GM18867 (cell line): ENCODE data around the gene SLC25A34.
"Not testable (repeated sequence)": the region's sequence is repeated elsewhere in the genome, so short reads cannot be mapped to it uniquely, and the experiment has no call there.

Experiments
- ATAC-seq: cut with Tn5 transposase; IDR thresholded peaks from one replicate; pipeline ENCODE4 v1.9.1; 2021; ENCODE audit warnings: mild to moderate bottlenecking, moderate library complexity; ENCODE audit not compliant: unreplicated experiment

The SLC25A34 gene

GRCh38 chr1:15736038-15736891, at the start of gene SLC25A34:
Gene SLC25A34 (plus strand): TSS chr1:15736258. CDS start chr1:15736486, 228 bp downstream.
- ATAC-seq: no peak

GRCh38 chr1:15687446-15687845, 48.6 kb upstream of the SLC25A34 start:
- ATAC-seq: no peak

GRCh38 chr1:15690317-15690716, 45.7 kb upstream of the SLC25A34 start:
- ATAC-seq: no peak

- ATAC-seq: no peak
Observed at GRCh38 chr1:15691434-15692032, 44.5 kb upstream of the SLC25A34 start.

- ATAC-seq: no peak
Observed at GRCh38 chr1:15692121-15692682, 43.9 kb upstream of the SLC25A34 start.

GRCh38 chr1:15693371-15693770, 42.7 kb upstream of the SLC25A34 start:
- no peak for ATAC-seq

GRCh38 chr1:15696956-15697521, 39.0 kb upstream of the SLC25A34 start:
- peak; percentile 92 for ATAC-seq

GRCh38 chr1:15698201-15698600, 37.9 kb upstream of the SLC25A34 start:
- no peak for ATAC-seq

- not testable (repeated sequence) for ATAC-seq
Observed at GRCh38 chr1:15699321-15699720, 36.7 kb upstream of the SLC25A34 start.

- no peak for ATAC-seq
Observed at GRCh38 chr1:15700508-15700907, 35.5 kb upstream of the SLC25A34 start.

- ATAC-seq: no peak
Observed at GRCh38 chr1:15701784-15702183, 34.3 kb upstream of the SLC25A34 start.

- no peak for ATAC-seq
Observed at GRCh38 chr1:15702722-15703550, 33.1 kb upstream of the SLC25A34 start.

- ATAC-seq: no peak
Observed at GRCh38 chr1:15703562-15703961, 32.5 kb upstream of the SLC25A34 start.

- no peak for ATAC-seq
Observed at GRCh38 chr1:15704526-15705183, 31.4 kb upstream of the SLC25A34 start.

- no peak for ATAC-seq
Observed at GRCh38 chr1:15705184-15705566, 30.9 kb upstream of the SLC25A34 start.

GRCh38 chr1:15706751-15707150, 29.3 kb upstream of the SLC25A34 start:
- ATAC-seq: no peak

GRCh38 chr1:15707239-15707925, 28.7 kb upstream of the SLC25A34 start:
- no peak for ATAC-seq

GRCh38 chr1:15708486-15709137, 27.4 kb upstream of the SLC25A34 start:
- ATAC-seq: no peak

GRCh38 chr1:15709226-15709625, 26.8 kb upstream of the SLC25A34 start:
- no peak for ATAC-seq
